Neutrophil (primary cell): ENCODE results near the gene DYRK1A.

ENCODE experiments used
- H3K27ac ChIP-seq: fragments of 200-600 bp; sonication (generic); 2 replicates; pipeline ENCODE4 v1.5.1; 2016; ENCODE audit warnings: mild to moderate bottlenecking, moderate library complexity
- H3K27me3 ChIP-seq: fragments of 200-600 bp; sonication (generic); 2 replicates; pipeline ENCODE4 v1.6.0; 2016; ENCODE audit warnings: mild to moderate bottlenecking
- H3K36me3 ChIP-seq: fragments of 200-600 bp; sonication (generic); 2 replicates; pipeline ENCODE4 v1.5.1; 2017
- H3K4me1 ChIP-seq, 2 experiments: fragments of 200-600 bp in 1 of 2; sonication (generic) in 1 of 2; 1 replicate in 1 of 2; 2 replicates in 1 of 2; pipeline versions ENCODE4 v1.5.1 to v1.6.1; 2013 to 2016; ENCODE audit warnings: low read depth in 1 of 2, low read length in 1 of 2, mild to moderate bottlenecking in 1 of 2, moderate library complexity in 1 of 2; ENCODE audit not compliant: control insufficient read depth in 1 of 2, insufficient read depth in 1 of 2
- H3K4me3 ChIP-seq, 2 experiments: fragments of 200-600 bp in 1 of 2; sonication (generic) in 1 of 2; 1 replicate in 1 of 2; 2 replicates in 1 of 2; pipeline ENCODE4 v1.5.1; 2013 to 2016; ENCODE audit warnings: low read depth in 1 of 2, low read length in 1 of 2, mild to moderate bottlenecking in 1 of 2, moderate library complexity in 1 of 2
- H3K9me3 ChIP-seq: fragments of 200-600 bp; sonication (generic); 2 replicates; pipeline ENCODE4 v1.5.1; 2016
- TF ChIP-seq, protein P1 (sequence below): fragments of 200-600 bp; sonication (generic); IDR thresholded peaks from 2 replicates; pipeline ENCODE4 v1.5.1; 2016; ENCODE audit warnings: antibody characterized with exemption

The DYRK1A gene

DNA sequence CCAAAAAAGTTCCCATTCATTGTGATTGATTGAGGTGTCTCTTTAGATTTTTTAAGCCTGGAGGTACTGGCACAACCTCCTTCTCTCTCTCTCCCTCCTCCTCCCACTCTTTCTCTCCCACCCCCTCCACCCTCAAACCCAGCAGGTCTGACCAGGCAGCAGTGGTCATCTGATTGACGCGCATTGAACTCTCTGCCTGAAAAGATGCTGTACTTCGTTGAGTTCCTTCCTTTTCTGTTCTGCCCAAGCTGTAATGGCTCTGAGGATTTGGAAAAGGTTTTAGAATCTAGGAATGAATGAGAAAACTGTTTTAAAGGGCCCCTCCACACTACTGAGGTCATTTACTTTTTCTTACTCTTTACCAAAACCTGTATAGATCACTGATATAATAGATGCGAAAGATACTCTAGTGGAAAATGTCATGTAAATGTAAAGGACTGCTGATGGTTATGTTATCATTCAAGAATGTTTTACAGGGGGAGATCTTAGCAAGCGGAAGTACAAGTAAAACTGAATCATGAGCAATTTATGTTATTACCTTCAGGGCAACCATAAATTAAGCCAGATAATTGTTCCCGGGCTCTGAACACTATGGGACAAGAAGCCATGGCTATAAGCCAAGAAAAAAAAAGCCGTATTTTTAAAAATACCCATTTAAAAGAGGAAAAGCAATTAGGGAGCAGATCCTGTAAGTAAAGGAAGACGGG is 25.2 kb upstream of the DYRK1A start:
- H3K4me3 ChIP-seq = no peak overlapping the region
- no peak overlapping the region for H3K27ac ChIP-seq
- no peaks in the 10 kb centered on the region for H3K27me3 ChIP-seq
- TF ChIP-seq, protein P1, sequence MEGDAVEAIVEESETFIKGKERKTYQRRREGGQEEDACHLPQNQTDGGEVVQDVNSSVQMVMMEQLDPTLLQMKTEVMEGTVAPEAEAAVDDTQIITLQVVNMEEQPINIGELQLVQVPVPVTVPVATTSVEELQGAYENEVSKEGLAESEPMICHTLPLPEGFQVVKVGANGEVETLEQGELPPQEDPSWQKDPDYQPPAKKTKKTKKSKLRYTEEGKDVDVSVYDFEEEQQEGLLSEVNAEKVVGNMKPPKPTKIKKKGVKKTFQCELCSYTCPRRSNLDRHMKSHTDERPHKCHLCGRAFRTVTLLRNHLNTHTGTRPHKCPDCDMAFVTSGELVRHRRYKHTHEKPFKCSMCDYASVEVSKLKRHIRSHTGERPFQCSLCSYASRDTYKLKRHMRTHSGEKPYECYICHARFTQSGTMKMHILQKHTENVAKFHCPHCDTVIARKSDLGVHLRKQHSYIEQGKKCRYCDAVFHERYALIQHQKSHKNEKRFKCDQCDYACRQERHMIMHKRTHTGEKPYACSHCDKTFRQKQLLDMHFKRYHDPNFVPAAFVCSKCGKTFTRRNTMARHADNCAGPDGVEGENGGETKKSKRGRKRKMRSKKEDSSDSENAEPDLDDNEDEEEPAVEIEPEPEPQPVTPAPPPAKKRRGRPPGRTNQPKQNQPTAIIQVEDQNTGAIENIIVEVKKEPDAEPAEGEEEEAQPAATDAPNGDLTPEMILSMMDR = no peak
- no peaks in the 10 kb centered on the region for H3K36me3 ChIP-seq
- no peaks in the 10 kb centered on the region for H3K4me1 ChIP-seq
- no peaks in the 10 kb centered on the region for H3K9me3 ChIP-seq

DNA sequence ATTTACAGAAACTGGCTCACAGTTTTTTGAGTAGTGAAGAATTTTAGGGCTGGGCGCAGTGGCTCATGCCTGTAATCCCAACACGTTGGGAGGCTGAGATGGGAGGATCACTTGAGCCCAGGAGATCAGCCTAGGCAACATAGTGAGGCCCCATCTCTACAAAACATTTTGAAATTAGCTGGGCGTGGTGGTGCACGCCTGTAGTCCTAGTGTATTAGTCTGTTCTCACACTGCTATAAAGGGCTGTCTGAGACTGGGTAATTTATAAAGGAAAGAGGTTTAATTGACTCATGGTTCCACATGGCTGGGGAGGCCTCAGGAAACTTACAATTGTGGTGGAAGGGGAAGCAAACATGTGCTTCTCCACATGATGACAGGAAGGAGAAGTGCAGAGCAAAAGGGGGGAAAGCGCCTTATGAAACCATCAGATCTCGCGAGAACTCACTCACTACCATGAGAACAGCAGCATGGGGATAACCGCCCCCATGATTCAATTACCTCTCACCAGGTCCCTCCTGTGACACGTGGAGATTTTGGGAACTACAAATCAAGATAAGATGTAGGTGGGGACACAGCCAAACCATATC is 24.4 kb upstream of the DYRK1A start:
- TF ChIP-seq, protein P1 = no peak
- no peak overlapping the region for H3K4me3 ChIP-seq
- H3K4me1 ChIP-seq = no peaks in the 10 kb centered on the region
- H3K9me3 ChIP-seq = no peaks in the 10 kb centered on the region
- no peaks in the 10 kb centered on the region for H3K36me3 ChIP-seq
- no peaks in the 10 kb centered on the region for H3K27me3 ChIP-seq
- no peak overlapping the region for H3K27ac ChIP-seq

GRCh38 chr21:37346841-37347430 is 19.6 kb upstream of the DYRK1A start:
- Histone ChIP-seq H3K27me3 (no peaks in the 10 kb centered on the region), H3K27ac (no peak overlapping the region), H3K9me3 (peaks cover 12% of the 10 kb centered on the region)

GRCh38 chr21:37348664-37349063 is 17.9 kb upstream of the DYRK1A start:
- Histone ChIP-seq H3K4me1 (no peaks in the 10 kb centered on the region), H3K27me3 (no peaks in the 10 kb centered on the region), H3K27ac (no peak overlapping the region), H3K9me3 (peaks cover 12% of the 10 kb centered on the region), H3K36me3 (no peaks in the 10 kb centered on the region), H3K4me3 (no peak overlapping the region)
- TF ChIP-seq, protein P1 = no peak

More at GRCh38 chr21:37346841-37347430, 19.6 kb upstream of the DYRK1A start:
- TF ChIP-seq, protein P1 = no peak
- H3K36me3 ChIP-seq = no peaks in the 10 kb centered on the region
- no peak overlapping the region for H3K4me3 ChIP-seq
- H3K4me1 ChIP-seq = no peaks in the 10 kb centered on the region

- Histone ChIP-seq H3K27ac (no peak overlapping the region), H3K27me3 (no peaks in the 10 kb centered on the region), H3K9me3 (peaks cover 12% of the 10 kb centered on the region), H3K4me3 (no peak overlapping the region), H3K36me3 (no peaks in the 10 kb centered on the region), H3K4me1 (no peaks in the 10 kb centered on the region)
- TF ChIP-seq, protein P1 = no peak
Observed at GRCh38 chr21:37350472-37350871, 16.1 kb upstream of the DYRK1A start.
